Stimulated activated CD4-positive, alpha-beta T cell treated with anti-CD3 and anti-CD28 coated beads, Interleukin-2, amount 100 ng/mL, for 48 hours (primary cell): Measurements from ENCODE around the gene NMUR1.

Source experiments
- DNase-seq, 2 donors: peaks; one replicate each; pipeline ENCODE4 v3.0.0-alpha.2; 2020

Gene NMUR1

DNA sequence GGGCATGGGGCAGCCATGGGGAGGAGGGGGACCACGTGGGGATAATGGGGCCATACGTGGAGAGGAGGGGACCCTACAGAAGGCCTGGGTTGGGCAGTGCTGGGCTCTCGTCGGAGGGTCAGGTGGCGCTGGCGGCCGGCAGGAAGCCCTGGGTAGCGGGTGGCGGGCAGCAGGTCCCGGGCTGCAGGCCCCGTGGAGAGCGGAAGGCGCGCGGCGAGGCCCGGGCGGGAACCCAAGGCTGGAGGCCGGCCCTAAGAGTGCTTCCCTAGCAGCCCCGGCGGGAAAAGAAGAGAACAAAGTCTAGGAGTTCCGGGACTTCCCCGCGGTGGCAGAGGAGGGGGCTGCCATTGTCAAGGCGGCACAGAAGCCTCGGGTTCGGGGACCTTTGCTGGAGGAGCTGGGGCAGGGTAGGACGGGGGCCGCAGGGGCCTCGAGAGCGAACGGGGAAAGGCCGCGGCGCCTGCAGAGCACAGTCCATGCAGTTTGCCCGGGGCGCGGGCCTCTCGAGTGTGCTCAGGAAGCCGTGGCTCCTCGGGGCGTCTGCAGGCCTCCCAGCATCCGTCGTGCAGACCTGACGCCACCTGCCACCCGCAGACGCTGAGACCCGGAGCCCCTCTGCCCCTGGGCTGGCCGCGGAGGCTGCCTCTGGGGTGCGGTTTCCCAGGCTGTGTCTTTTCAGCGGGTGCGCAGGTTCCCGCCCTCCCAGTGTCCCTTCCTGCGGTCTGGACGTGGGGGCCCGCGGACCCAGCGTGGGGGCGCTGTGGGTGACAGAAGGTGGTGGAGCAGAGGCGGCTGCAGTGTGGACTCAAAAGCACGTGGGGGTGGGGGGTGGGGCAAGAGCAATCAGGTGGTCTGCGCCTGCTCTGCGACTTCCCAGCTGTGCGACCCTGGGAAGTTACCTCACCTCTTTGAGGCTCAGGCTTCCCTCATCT lies 46.6 kb downstream of the NMUR1 start:
- DNase-seq: peak in 1 of 2 donors; percentile 21

DNA sequence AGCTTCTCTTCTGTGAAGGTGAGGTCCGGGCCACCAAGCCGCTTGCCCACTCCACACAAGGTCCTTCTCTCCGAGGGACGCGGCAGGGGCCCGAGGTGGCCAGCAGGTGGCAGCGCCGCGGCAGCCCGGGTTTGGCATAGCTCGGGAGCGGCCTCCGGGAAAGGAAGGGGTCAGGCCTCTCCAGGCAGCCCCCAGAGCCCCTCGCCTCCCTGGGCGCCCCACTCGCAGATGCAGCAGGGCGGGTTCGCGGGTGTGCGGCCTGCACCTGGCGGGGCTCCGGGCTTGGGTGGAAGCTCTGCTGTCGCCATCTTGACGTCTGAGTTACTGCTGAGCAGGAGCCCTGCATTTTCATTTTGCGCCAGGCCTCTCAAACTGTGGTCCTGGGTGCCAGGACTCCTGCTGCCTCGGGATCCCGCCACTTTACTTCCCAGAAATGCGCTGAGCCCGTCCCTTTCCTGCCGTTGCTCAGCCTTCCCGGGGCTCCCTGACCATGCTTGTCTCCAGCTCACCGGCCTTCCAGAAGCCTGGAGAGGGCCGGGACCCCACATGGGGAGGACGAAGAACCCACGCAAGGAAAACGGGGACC lies 47.3 kb downstream of the NMUR1 start:
- peak; percentile 71 for DNase-seq

DNA sequence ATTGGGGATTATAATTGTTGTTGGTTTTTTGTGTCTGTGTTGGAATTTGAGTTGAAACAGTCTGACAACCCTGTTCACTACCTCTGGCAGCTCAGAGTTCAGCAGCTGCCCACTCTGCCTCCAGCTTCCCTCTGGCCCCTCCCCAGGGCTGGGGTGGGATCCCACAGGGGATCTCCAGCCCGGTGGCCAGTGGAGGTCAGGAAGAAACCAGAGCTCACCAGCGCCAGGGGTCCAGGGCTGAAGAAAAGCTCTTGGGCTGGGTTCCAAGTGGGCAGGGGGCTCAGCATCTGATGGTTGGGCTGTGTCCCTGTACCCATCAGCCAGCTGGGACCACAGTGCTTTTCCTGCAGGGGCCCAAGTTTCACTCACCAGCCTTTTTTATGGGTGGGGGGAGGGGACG lies 49.5 kb downstream of the NMUR1 start:
- DNase-seq: no peak

DNA sequence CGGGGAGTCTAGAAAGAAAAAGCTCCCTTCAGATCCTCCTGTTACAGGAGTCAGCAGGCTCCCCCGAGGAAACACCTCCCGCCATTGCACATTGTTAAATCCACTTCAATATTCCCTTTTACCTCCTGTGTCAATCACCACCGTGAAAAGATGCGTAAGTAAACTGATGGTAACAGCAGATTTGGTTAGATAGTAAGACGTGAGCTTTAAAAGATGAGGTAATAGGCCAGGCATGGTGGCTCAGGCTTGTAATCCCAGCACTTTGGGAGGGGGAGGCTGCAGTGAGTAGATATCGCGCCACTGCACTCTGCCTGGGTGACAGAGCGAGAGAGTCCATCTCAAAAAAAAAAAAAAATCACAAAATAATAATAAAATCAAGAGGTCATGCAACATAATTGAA lies 50.8 kb downstream of the NMUR1 start:
- DNase-seq: no peak

DNA sequence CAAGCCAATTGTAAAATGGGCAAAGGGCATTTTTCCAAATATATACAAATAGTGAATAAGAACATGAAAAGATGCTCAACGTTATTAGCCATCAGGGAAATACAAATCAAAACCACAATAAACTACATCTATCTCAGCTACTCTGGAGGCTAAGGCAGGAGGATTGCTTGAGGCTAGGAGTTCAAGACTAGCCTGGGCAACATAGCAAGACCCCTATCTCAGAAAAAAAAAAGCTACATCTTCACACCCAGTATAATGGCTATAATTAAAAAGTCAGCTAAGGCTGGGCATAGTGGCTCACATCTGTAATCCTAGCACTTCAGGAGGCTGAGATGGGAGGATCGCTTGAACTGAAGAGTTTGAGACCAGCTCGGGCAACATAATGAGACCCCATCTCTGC lies 53.3 kb downstream of the NMUR1 start:
- no peak for DNase-seq

DNA sequence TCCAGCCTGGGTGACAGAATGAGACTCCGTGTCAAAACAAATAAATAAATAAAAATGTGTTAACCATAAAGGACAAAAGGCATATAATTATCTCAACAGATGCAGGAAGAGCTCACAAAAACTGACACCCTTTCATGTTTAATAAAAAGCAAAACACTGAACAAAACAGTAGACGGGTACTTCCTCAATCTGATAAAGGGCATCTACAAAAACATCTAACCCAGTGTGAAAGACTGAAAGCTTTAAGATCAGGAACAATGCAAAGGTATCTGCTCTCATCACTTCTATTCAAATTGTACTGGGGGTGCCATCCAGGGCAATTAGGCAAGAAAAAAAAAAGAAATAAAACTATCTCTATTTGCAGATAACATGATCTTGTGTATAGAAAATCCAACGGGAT lies 54.3 kb downstream of the NMUR1 start:
- DNase-seq: no peak
